ENCODE data around the gene DPM3. TPM values are rescaled to one million over a fixed set of nuclear protein-coding genes. Genes with fewer than 3 reads are reported as not detected.
A peak's percentile ranks its signal among the peaks of the same experiment; 100 is the strongest.

The DPM3 gene
- total RNA-seq, 3 donors from 2014 or later = 76.3 to 106 (median 78.4) TPM

DNA sequence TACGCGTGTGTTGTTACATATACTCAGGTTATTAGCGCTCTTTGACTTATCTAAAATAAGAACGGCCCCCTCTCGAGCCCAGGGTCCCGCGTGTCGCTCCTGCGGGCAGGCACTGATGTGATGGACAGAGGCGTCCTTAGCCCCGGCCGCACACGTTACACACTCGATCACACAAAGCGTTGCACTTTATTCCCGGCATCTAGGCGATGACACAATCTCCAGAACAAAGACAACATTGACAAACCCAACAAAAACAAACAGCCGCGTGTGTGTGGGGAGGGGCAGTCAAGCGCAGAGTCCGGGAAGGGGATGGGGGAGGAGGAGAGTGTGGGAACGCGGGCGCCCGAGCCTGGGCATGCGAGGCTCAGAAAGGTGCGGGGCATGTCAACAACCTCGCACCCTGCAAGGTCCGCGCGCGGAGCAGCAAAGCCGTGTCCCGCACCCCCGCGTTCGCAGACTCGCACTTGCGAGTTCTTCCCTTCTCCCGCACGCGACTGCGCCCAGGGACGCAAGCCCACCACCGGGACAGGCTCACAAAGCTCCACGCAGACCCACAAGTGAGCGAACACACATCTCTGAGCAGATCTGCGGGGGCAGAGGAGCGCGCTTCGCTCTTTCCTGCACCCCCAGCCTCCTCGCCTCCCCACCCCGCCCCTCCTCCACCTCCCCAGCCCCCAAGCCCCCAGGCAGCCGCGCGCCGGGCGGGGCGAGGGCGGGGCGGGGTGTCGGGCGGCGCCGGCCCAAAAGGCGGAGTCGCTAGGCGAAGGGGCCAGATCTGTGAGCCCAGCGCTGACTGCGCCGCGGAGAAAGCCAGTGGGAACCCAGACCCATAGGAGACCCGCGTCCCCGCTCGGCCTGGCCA lies 13.0 kb downstream of the DPM3 start, which contains the start of gene EFNA1:
TSS of gene EFNA1 (plus strand) at position 772 of the 862 bp plus-strand sequence. CDS start 102 bp downstream, outside the sequence.
- Histone ChIP-seq H3K4me1 (ENCODE audit: low read depth) (peaks cover 28% of the 10 kb centered on the region), H3K36me3 (ENCODE audit: low read depth) (no peaks in the 10 kb centered on the region), H3K4me3 (peak within 1 kb of the TSS; percentile 63), H3K9me3 (no peaks in the 10 kb centered on the region)
- intact Hi-C loops (cut with DNase I, micrococcal nuclease) = no loop called here
- ATAC-seq = peak; percentile 61
- peak; percentile 88 to 90 (median 88) for DNase-seq
- TF ChIP-seq, protein P1, sequence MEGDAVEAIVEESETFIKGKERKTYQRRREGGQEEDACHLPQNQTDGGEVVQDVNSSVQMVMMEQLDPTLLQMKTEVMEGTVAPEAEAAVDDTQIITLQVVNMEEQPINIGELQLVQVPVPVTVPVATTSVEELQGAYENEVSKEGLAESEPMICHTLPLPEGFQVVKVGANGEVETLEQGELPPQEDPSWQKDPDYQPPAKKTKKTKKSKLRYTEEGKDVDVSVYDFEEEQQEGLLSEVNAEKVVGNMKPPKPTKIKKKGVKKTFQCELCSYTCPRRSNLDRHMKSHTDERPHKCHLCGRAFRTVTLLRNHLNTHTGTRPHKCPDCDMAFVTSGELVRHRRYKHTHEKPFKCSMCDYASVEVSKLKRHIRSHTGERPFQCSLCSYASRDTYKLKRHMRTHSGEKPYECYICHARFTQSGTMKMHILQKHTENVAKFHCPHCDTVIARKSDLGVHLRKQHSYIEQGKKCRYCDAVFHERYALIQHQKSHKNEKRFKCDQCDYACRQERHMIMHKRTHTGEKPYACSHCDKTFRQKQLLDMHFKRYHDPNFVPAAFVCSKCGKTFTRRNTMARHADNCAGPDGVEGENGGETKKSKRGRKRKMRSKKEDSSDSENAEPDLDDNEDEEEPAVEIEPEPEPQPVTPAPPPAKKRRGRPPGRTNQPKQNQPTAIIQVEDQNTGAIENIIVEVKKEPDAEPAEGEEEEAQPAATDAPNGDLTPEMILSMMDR (IDR thresholded peaks at IDR 0.05) = no peak

GRCh38 chr1:155126556-155127104 lies 13.7 kb downstream of the DPM3 start:
- intact Hi-C loops (cut with DNase I, micrococcal nuclease) = no loop called here

GRCh38 chr1:155125946-155126555 lies 14.3 kb downstream of the DPM3 start:
- intact Hi-C loops (cut with DNase I, micrococcal nuclease) = no loop called here
- peak; percentile 92 to 95 (median 95) for DNase-seq

More at GRCh38 chr1:155126556-155127104, 13.7 kb downstream of the DPM3 start:
- Histone ChIP-seq H3K4me1 (ENCODE audit: low read depth) (peaks cover 28% of the 10 kb centered on the region), H3K9me3 (no peaks in the 10 kb centered on the region), H3K36me3 (ENCODE audit: low read depth) (no peaks in the 10 kb centered on the region), H3K4me3 (peak overlapping the region; percentile 9)
- peak; percentile 64 to 75 (median 73) for DNase-seq
- TF ChIP-seq, protein P1 (IDR thresholded peaks at IDR 0.05) = no peak
- ATAC-seq = peak; percentile 3

DNA sequence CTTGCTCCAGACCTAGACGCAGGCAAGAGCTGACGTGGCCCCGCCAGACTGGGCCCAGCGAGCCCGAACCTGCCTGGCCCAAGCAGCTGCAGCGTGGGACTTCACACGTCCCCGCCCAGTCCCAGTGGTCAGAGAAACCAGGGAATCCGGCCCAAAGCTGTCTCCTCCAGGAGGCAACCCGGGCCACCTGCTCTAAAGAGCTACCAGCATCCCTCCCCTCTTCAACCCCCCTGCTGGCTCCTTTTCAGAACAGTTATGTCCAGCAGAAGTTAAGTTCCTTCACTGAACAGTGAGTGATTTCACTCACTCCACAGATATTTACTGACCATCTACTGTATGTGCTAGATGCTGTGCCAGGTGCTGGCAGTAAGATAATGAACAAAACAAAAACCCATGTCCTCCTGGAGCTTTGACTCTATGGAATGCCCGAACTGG lies 14.8 kb downstream of the DPM3 start:
- H3K4me3 ChIP-seq = no peak overlapping the region
- no peaks in the 10 kb centered on the region for H3K9me3 ChIP-seq
- intact Hi-C loops (cut with DNase I, micrococcal nuclease) = no loop called here
- H3K36me3 ChIP-seq (ENCODE audit: low read depth) = no peaks in the 10 kb centered on the region
- peaks cover 25% of the 10 kb centered on the region for H3K4me1 ChIP-seq (ENCODE audit: low read depth)
- ATAC-seq (no peak), DNase-seq (peak in 2 of 3 donors; percentile 62)
- TF ChIP-seq, protein P1 (IDR thresholded peaks at IDR 0.05) = no peak

More at GRCh38 chr1:155125946-155126555, 14.3 kb downstream of the DPM3 start:
- H3K4me3 ChIP-seq = no peak overlapping the region
- H3K9me3 ChIP-seq = no peaks in the 10 kb centered on the region
- TF ChIP-seq, protein P1 (IDR thresholded peaks at IDR 0.05) = no peak
- H3K36me3 ChIP-seq (ENCODE audit: low read depth) = no peaks in the 10 kb centered on the region
- peak; percentile 68 for ATAC-seq
- H3K4me1 ChIP-seq (ENCODE audit: low read depth) = peaks cover 28% of the 10 kb centered on the region
